Effector memory CD4-positive, alpha-beta T cell (primary cell): ENCODE data around the gene OR13C5.

Experiments
- DNase-seq, 3 donors: peaks; one replicate each; pipeline ENCODE4 v3.0.0-alpha.2; 2020
- H3K27ac ChIP-seq: 2 replicates; pipeline ENCODE4 v1.7.0; 2013; ENCODE audit warnings: mild to moderate bottlenecking, low read length, moderate library complexity; ENCODE audit not compliant: insufficient read depth, poor library complexity, severe bottlenecking
- H3K27me3 ChIP-seq: replicated peaks from 2 replicates; pipeline ENCODE4 v1.7.0; 2013; ENCODE audit warnings: mild to moderate bottlenecking, low read length; ENCODE audit not compliant: insufficient read depth, control insufficient read depth, poor library complexity, severe bottlenecking
- H3K36me3 ChIP-seq: 2 replicates; pipeline ENCODE4 v1.7.0; 2013; ENCODE audit warnings: mild to moderate bottlenecking, low read length, moderate library complexity; ENCODE audit not compliant: control insufficient read depth, insufficient read depth
- H3K4me1 ChIP-seq: 2 replicates; pipeline ENCODE4 v1.7.0; 2013; ENCODE audit warnings: low read length, mild to moderate bottlenecking; ENCODE audit not compliant: control insufficient read depth, insufficient read depth, poor library complexity, severe bottlenecking
- H3K4me3 ChIP-seq: 2 replicates; pipeline ENCODE4 v1.7.0; 2013; ENCODE audit warnings: low read length, low read depth, mild to moderate bottlenecking; ENCODE audit not compliant: insufficient read depth, poor library complexity, severe bottlenecking
- H3K9me3 ChIP-seq: 2 replicates; pipeline ENCODE4 v1.7.0; 2013; ENCODE audit warnings: mild to moderate bottlenecking, low read length, moderate library complexity; ENCODE audit not compliant: control insufficient read depth

Gene OR13C5

DNA sequence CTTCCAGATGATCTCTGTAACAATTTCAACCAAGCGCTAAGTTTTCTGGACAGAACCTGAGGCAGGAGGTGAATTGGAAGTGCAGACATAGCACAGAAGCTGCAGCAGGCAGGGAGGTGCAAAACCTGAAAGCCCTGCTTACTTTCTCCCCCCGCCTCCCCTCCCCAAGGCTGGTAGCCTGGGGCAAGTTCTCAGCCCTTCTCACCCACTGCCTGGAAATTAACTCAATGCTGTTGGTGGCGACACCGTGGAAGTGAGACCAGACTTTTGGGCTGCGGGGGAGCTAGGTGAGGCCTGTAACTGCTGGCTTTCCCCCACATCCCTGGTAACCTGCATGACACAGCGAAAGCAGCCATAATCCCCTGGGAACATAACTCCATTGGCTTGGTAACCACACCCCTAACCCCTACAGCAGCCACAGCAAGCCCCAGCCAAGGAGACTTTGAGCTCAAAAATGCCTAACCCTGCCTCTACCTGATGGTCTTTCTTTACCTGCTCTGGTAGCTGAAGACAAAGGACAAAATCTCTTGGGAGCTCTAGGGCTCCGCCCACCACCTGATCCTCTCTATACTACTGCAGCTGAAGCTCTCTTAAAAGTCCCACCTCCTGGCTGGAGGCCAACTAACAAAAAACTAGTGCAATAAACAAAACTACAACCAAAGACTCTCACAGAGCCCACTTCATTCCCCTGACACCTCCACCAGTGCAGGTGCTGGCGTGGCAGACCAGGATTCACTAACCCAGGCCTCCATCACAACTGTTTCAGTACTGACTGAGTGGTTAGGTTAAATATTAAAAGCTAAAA is 42.2 kb downstream of the OR13C5 start:
- H3K4me1 ChIP-seq = no peaks in the 10 kb centered on the region
- H3K36me3 ChIP-seq = no peaks in the 10 kb centered on the region
- no peak overlapping the region for H3K27ac ChIP-seq
- no peak overlapping the region for H3K4me3 ChIP-seq
- no peak for DNase-seq
- no peaks in the 10 kb centered on the region for H3K27me3 ChIP-seq
- H3K9me3 ChIP-seq = no peaks in the 10 kb centered on the region

DNA sequence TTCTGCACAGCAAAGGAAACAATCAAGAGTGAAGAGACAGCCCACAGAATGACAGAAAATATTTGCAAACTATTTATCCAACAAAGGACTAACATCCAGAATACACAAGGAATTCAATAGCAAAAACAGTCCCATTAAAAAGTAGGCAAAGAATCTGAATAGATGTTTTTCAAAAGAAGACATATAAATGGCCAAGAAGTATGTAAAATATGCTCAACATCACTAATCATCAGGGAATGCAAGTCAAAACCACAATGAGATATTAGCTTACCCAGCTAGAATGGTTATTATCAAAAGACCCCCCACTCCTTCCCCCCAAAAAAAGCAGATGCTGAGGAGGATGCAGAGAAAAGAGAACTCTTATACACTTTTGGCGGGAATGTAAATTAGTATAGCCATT is 43.7 kb downstream of the OR13C5 start:
- Histone ChIP-seq H3K27me3 (no peaks in the 10 kb centered on the region), H3K4me1 (no peaks in the 10 kb centered on the region), H3K27ac (no peak overlapping the region), H3K4me3 (no peak overlapping the region), H3K9me3 (no peaks in the 10 kb centered on the region), H3K36me3 (no peaks in the 10 kb centered on the region)
- no peak for DNase-seq

DNA sequence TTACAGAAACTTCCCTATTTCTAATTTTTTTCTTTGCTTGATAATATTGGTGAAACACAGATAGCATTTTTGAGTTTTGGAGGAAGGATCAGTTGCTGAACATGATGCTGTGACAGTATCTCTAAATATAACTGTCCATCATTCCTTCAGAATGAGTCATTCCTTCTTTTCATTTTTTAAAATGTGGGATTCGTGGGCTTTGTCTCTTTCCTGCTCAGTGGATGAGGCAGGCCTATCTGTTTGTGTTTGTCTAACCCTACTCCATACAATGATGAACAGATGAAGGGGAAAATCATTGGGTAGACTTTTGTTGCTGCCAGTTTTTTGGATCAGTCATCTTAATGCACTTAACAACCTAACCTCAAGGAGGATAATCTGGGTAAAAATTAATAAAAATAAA is 46.0 kb downstream of the OR13C5 start:
- no peak overlapping the region for H3K27ac ChIP-seq
- H3K9me3 ChIP-seq = no peaks in the 10 kb centered on the region
- H3K36me3 ChIP-seq = no peaks in the 10 kb centered on the region
- no peaks in the 10 kb centered on the region for H3K27me3 ChIP-seq
- no peaks in the 10 kb centered on the region for H3K4me1 ChIP-seq
- DNase-seq = no peak
- no peak overlapping the region for H3K4me3 ChIP-seq
